Measurements from ENCODE around the gene NFAM1.

- no peak for TF ChIP-seq CTCF (IDR thresholded peaks at IDR 0.05)
- TF ChIP-seq EZH2 (IDR thresholded peaks at IDR 0.05): no peak
- no peak for TF ChIP-seq EZH2phosphoT487 (IDR thresholded peaks at IDR 0.05)
Measured at GRCh38 chr22:42408810-42409529, 23.2 kb downstream of the NFAM1 start.

Measured in neural progenitor cell (in vitro differentiated cells).